ENCODE results near the gene CRISPLD2. TPM values are rescaled to one million over a fixed set of nuclear protein-coding genes. Genes with fewer than 3 reads are reported as not detected.

Gene CRISPLD2
- total and polyA plus RNA-seq, 9 of the 15 experiments (the other 6 are each of a cell fraction or from before 2014, with no cell fraction given): 0.03 to 0.24 (median 0.04) TPM; not detected in 4

DNA sequence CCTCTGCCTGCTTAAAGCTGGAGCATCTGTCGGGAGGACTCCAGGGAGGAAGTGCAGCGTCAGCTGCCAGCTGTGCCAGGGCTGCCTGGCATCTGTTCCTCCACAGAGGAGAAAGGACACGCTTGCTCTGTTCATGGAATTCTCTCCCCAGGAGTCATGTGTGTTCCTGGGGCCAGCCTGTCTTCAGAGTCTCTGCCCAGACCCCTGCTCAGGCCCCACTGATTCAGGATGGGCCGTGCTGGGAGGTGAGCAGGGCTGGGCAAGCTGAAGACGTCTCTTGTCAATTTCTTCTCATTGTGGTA lies 24.2 kb downstream of the CRISPLD2 start:
- Histone ChIP-seq H3K36me3 (ENCODE audit: control insufficient read depth, insufficient read depth, low read length) (no peaks in the 10 kb centered on the region), H4K20me1 (replicated peaks; ENCODE audit: control insufficient read depth, insufficient read depth, low read length) (peaks cover 36% of the 10 kb centered on the region)
- TF ChIP-seq ZNF76 (CRISPR knock-in tag; IDR thresholded peaks at IDR 0.05; ENCODE audit: borderline replicate concordance) (no peak), TEAD4 (IDR thresholded peaks at IDR 0.05; ENCODE audit: low read length) (no peak), TEAD4 (CRISPR knock-in tag; IDR thresholded peaks at IDR 0.05; ENCODE audit: borderline replicate concordance) (no peak), SPI1 (IDR thresholded peaks at IDR 0.05; ENCODE audit: borderline replicate concordance, low read depth, low read length) (0 out of 2 replicates have a peak, but pooled peaks have one; percentile 3)

More for the DNA sequence above, 24.2 kb downstream of the CRISPLD2 start:
- no peak for DNase-seq (ENCODE audit: extremely low read depth in 1 of 4, low spot score in 3 of 4)
- Histone ChIP-seq H3K4me2 (ENCODE audit: insufficient read depth, low read length) (no peak overlapping the region), H3K27me3 (ENCODE audit: control insufficient read depth in 2 of 2, insufficient read depth in 2 of 2, low read length in 2 of 2) (peaks cover 82 to 96% of the 10 kb centered on the region in 2 experiments), H3K9me1 (ENCODE audit: control insufficient read depth, insufficient read depth, low read length) (no peaks in the 10 kb centered on the region), H3K79me2 (ENCODE audit: control insufficient read depth, insufficient read depth, low read length) (no peaks in the 10 kb centered on the region), H3K27ac (ENCODE audit: extremely low read depth, low read depth, low read length) (no peak overlapping the region), H2AFZ (ENCODE audit: low read depth, low read length) (no peak overlapping the region), H3K9me3 (replicated peaks; ENCODE audit: control insufficient read depth, insufficient read depth, low read depth, low read length) (no peaks in the 10 kb centered on the region), H3K4me1 (replicated peaks in 1 of 2; ENCODE audit: control insufficient read depth in 2 of 2, insufficient read depth in 2 of 2, low read length in 2 of 2) (peaks cover 0 to 9% of the 10 kb centered on the region in 2 experiments; a peak in 1 of 5 replicates), H3K9ac (ENCODE audit: insufficient read depth in 1 of 2, low read depth in 2 of 2, low read length in 2 of 2) (no peak overlapping the region), H3K4me3 (no peak overlapping the region)
- FAIRE-seq: no peak
- in situ Hi-C loops (cut with MboI) (no loop called here), intact Hi-C loops (cut with micrococcal nuclease) (no loop called here)
- ChIA-PET CTCF (ENCODE audit: low intra/inter-chr PET ratio) (no interaction called here), POLR2A (interaction anchor here (0.5 kb wide), 1 partner anchor 12 kb away, joined by 3 read pairs; no protein-coding TSS in a partner anchor)
- no peak for ATAC-seq
- WGBS (ENCODE audit: insufficient coverage, low coverage, missing lambda C conversion rate): 10% methylated on average over 5 of the region's 5 CpGs
- no TSS peak for BruUV-seq (replicated peaks)
